Measurements from ENCODE around the gene KIF2B. TPM values are rescaled to one million over a fixed set of nuclear protein-coding genes. Genes with fewer than 3 reads are reported as not detected.

Gene KIF2B
- total RNA-seq, result not detected in 2 replicates

DNA sequence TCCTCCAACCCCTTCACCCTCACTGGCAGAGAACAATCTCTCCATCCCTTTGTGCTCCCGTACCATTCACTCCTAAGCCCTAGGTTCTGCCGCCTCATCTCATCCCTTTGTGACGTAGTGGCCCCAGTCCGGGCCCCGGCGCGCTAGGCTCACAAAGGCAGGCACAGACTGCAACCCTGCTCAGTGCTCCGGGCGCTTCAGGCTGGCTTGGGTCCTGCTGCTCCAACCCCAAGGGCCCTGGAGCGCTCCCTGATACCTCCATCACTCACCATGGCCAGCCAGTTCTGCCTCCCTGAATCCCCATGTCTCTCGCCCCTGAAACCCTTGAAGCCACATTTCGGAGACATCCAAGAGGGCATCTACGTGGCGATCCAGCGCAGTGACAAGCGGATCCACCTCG is at the start of gene KIF2B:
KIF2B (plus strand) TSS at position 164 of the 400 bp plus-strand sequence; CDS start at position 271, 107 bp downstream.
- Mint-ChIP-seq H3K4me1 (no peaks in the 10 kb centered on the region), H3K36me3 (ENCODE audit: low read depth) (no peaks in the 10 kb centered on the region), H3K27ac (no peak within 1 kb of the TSS), H3K27me3 (no peaks in the 10 kb centered on the region), H3K4me3 (no peak within 1 kb of the TSS), H3K9me3 (no peaks in the 10 kb centered on the region)
- DNase-seq, result no peak
- intact Hi-C loops (cut with micrococcal nuclease), result no loop called here

GRCh38 chr17:53780320-53780719 is 42.4 kb upstream of the KIF2B start:
- Mint-ChIP-seq H3K4me3 (no peak overlapping the region), H3K27me3 (no peaks in the 10 kb centered on the region), H3K36me3 (ENCODE audit: low read depth) (no peaks in the 10 kb centered on the region), H3K27ac (no peak overlapping the region), H3K9me3 (peaks cover 3% of the 10 kb centered on the region), H3K4me1 (no peaks in the 10 kb centered on the region)
- DNase-seq, result no peak
- intact Hi-C loops (cut with micrococcal nuclease), result no loop called here

- Mint-ChIP-seq H3K36me3 (ENCODE audit: low read depth) (no peaks in the 10 kb centered on the region), H3K27me3 (no peaks in the 10 kb centered on the region), H3K4me3 (no peak overlapping the region), H3K27ac (no peak overlapping the region), H3K9me3 (peaks cover 5% of the 10 kb centered on the region), H3K4me1 (no peaks in the 10 kb centered on the region)
- intact Hi-C loops (cut with micrococcal nuclease), result no loop called here
- DNase-seq, result no peak
Measured at GRCh38 chr17:53791551-53791950, 31.2 kb upstream of the KIF2B start.

DNA sequence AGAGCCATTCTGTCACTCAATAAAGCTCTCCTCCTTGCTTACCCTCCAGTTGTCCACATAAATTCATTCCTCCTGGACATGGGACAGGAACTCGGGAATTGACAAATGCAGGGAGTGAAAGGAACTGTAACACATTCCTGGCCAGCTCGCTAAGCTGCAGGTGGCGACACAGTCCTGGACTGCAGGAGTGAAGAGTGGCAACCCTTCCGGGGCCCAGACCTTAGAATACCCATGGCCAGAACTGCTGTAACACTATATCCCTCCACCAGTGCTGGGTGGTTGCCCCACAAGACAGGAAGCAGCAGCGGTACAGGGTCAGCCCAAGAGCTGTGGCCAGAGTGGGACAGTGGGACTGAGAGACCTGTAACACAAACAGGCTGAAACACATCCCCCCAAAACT is 30.3 kb upstream of the KIF2B start:
- Mint-ChIP-seq H3K4me3 (no peak overlapping the region), H3K27me3 (no peaks in the 10 kb centered on the region), H3K36me3 (ENCODE audit: low read depth) (no peaks in the 10 kb centered on the region), H3K4me1 (no peaks in the 10 kb centered on the region), H3K9me3 (peaks cover 5% of the 10 kb centered on the region), H3K27ac (no peak overlapping the region)
- intact Hi-C loops (cut with micrococcal nuclease), result no loop called here
- no peak for DNase-seq

GRCh38 chr17:53792997-53793396 is 29.7 kb upstream of the KIF2B start:
- H3K27ac Mint-ChIP-seq, result no peak overlapping the region
- no peaks in the 10 kb centered on the region for H3K27me3 Mint-ChIP-seq
- H3K4me3 Mint-ChIP-seq, result no peak overlapping the region
- peaks cover 5% of the 10 kb centered on the region for H3K9me3 Mint-ChIP-seq
- no peaks in the 10 kb centered on the region for H3K36me3 Mint-ChIP-seq (ENCODE audit: low read depth)
- intact Hi-C loops (cut with micrococcal nuclease), result no loop called here
- no peak for DNase-seq
- no peaks in the 10 kb centered on the region for H3K4me1 Mint-ChIP-seq

DNA sequence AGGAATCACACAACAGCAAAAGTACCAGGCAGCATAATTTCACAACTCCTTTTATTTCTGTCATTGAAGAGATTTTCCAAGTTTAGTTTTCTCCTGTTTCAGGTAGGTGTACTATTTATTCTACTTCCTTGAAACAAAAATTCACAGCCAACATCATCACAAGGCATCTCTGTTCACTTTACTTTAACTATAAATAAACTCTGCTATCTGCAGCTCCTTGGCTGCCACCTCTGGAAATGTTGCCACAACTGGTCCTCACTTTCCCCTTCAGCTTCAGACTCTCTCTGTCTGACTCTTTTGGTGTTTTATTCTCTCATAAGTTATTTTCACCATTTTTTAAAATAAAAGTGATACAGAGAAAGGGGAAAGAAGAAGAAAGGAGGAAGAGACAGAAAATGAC is 27.9 kb upstream of the KIF2B start:
- Mint-ChIP-seq H3K4me3 (no peak overlapping the region), H3K36me3 (ENCODE audit: low read depth) (no peaks in the 10 kb centered on the region), H3K27ac (no peak overlapping the region), H3K27me3 (no peaks in the 10 kb centered on the region), H3K9me3 (peaks cover 5% of the 10 kb centered on the region), H3K4me1 (no peaks in the 10 kb centered on the region)
- DNase-seq, result no peak
- intact Hi-C loops (cut with micrococcal nuclease), result no loop called here

DNA sequence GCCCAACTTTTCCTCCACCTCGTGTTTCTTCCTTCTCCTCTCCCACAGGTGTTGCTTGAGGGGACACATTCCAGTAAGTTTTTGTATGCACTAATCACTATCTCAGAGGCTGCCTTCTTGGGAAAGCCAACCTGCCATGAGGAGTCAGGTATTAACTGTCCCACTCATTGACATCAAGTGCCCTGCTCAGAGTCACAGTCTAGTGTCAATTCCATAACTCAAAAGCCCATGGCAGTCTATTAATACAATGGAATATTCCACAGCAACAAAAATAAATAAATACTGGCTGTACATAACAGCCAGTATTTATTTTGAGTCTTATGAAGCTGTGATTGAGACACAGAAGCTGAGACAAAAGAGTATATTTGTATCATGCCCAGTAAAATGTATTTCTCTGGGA is 26.1 kb upstream of the KIF2B start:
- Mint-ChIP-seq H3K9me3 (no peaks in the 10 kb centered on the region), H3K4me3 (no peak overlapping the region), H3K27ac (no peak overlapping the region), H3K4me1 (no peaks in the 10 kb centered on the region), H3K36me3 (ENCODE audit: low read depth) (no peaks in the 10 kb centered on the region), H3K27me3 (no peaks in the 10 kb centered on the region)
- intact Hi-C loops (cut with micrococcal nuclease), result no loop called here
- DNase-seq, result no peak

GRCh38 chr17:53797501-53797900 is 25.2 kb upstream of the KIF2B start:
- no peak for DNase-seq
- Mint-ChIP-seq H3K9me3 (no peaks in the 10 kb centered on the region), H3K36me3 (ENCODE audit: low read depth) (no peaks in the 10 kb centered on the region), H3K27me3 (no peaks in the 10 kb centered on the region), H3K4me3 (no peak overlapping the region), H3K27ac (no peak overlapping the region), H3K4me1 (no peaks in the 10 kb centered on the region)
- intact Hi-C loops (cut with micrococcal nuclease), result no loop called here

DNA sequence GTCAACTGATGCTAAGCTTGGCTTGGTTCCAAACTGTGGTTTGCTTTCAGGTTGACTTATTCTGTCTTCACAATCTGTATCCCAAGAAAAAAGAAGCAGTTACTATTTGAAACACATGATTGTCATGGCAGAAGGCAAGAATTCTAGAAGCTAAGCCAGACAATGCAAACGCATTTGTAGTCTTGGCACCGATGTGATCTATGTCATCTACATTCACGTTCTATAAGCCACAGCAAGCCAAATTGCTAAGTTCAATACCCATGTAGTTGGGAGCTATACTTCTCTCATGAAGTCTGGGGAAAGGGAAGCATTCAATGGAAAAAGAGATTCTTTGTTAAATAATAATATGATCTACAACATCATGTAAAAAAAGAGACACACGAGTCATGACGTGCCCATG is 18.3 kb upstream of the KIF2B start:
- Mint-ChIP-seq H3K27me3 (no peaks in the 10 kb centered on the region), H3K4me3 (no peak overlapping the region), H3K4me1 (no peaks in the 10 kb centered on the region), H3K27ac (no peak overlapping the region), H3K9me3 (no peaks in the 10 kb centered on the region), H3K36me3 (ENCODE audit: low read depth) (no peaks in the 10 kb centered on the region)
- DNase-seq, result no peak
- intact Hi-C loops (cut with micrococcal nuclease), result no loop called here

GRCh38 chr17:53806473-53806872 is 16.3 kb upstream of the KIF2B start:
- Mint-ChIP-seq H3K4me3 (no peak overlapping the region), H3K9me3 (no peaks in the 10 kb centered on the region), H3K27ac (no peak overlapping the region), H3K36me3 (ENCODE audit: low read depth) (no peaks in the 10 kb centered on the region), H3K4me1 (no peaks in the 10 kb centered on the region), H3K27me3 (no peaks in the 10 kb centered on the region)
- intact Hi-C loops (cut with micrococcal nuclease), result no loop called here
- no peak for DNase-seq

GRCh38 chr17:53807286-53807685 is 15.4 kb upstream of the KIF2B start:
- no peak for DNase-seq
- intact Hi-C loops (cut with micrococcal nuclease), result no loop called here
- no peak overlapping the region for H3K4me3 Mint-ChIP-seq
- no peaks in the 10 kb centered on the region for H3K9me3 Mint-ChIP-seq
- H3K4me1 Mint-ChIP-seq, result no peaks in the 10 kb centered on the region
- no peaks in the 10 kb centered on the region for H3K27me3 Mint-ChIP-seq
- H3K27ac Mint-ChIP-seq, result no peak overlapping the region
- H3K36me3 Mint-ChIP-seq (ENCODE audit: low read depth), result no peaks in the 10 kb centered on the region

DNA sequence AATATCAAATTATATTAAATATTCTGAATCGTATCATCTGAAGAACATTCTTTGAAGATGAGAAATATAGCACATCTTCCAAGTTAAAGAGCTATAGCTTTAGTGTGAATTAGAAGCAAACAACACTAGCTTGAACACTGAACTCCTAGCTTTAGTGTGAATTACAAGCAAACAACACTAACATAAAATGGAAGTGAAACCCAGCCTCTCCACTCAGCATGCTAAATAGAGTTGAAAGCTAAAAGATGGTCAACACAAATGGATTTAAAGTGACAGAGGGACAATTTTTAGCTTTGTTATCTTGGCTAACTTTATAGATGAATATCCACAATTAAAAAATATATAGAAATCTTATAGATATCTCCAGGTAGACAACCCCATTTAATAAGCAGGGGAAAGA is 4.5 kb upstream of the KIF2B start:
- H3K36me3 Mint-ChIP-seq (ENCODE audit: low read depth), result no peaks in the 10 kb centered on the region
- H3K27ac Mint-ChIP-seq, result no peak overlapping the region
- intact Hi-C loops (cut with micrococcal nuclease), result no loop called here
- H3K9me3 Mint-ChIP-seq, result no peaks in the 10 kb centered on the region
- no peak for DNase-seq
- H3K4me3 Mint-ChIP-seq, result no peak overlapping the region
- H3K4me1 Mint-ChIP-seq, result no peaks in the 10 kb centered on the region
- no peaks in the 10 kb centered on the region for H3K27me3 Mint-ChIP-seq

DNA sequence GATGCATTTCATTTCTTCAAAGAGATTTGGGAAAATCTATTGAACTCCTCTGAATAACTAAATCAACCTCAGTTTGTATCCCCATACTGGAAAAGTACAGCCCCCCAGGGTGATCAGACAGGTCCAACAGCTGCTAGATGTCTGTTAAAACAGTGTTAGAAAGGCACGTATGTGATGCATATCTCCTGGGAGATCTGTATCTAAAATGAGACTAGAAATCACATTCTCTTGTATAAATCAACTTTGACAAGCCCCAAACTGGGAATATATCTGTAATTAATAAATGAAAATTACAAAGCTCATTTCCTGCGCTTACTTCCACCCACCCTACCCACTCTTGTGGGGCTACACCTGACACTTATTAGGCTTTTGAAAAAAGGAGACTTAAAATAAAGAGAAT is 3.8 kb upstream of the KIF2B start:
- H3K27ac Mint-ChIP-seq, result no peak overlapping the region
- no peaks in the 10 kb centered on the region for H3K27me3 Mint-ChIP-seq
- H3K4me3 Mint-ChIP-seq, result no peak overlapping the region
- intact Hi-C loops (cut with micrococcal nuclease), result no loop called here
- H3K4me1 Mint-ChIP-seq, result no peaks in the 10 kb centered on the region
- H3K9me3 Mint-ChIP-seq, result no peaks in the 10 kb centered on the region
- no peak for DNase-seq
- no peaks in the 10 kb centered on the region for H3K36me3 Mint-ChIP-seq (ENCODE audit: low read depth)

GRCh38 chr17:53819956-53820355 is 2.8 kb upstream of the KIF2B start:
- H3K36me3 Mint-ChIP-seq (ENCODE audit: low read depth), result no peaks in the 10 kb centered on the region
- no peak for DNase-seq
- H3K27ac Mint-ChIP-seq, result no peak overlapping the region
- no peaks in the 10 kb centered on the region for H3K9me3 Mint-ChIP-seq
- H3K4me1 Mint-ChIP-seq, result no peaks in the 10 kb centered on the region
- no peaks in the 10 kb centered on the region for H3K27me3 Mint-ChIP-seq
- no peak overlapping the region for H3K4me3 Mint-ChIP-seq
- intact Hi-C loops (cut with micrococcal nuclease), result no loop called here

GRCh38 chr17:53823341-53824050 is 769 bp downstream of the KIF2B start:
- Mint-ChIP-seq H3K27me3 (no peaks in the 10 kb centered on the region), H3K4me1 (no peaks in the 10 kb centered on the region), H3K36me3 (ENCODE audit: low read depth) (no peaks in the 10 kb centered on the region), H3K9me3 (no peaks in the 10 kb centered on the region), H3K4me3 (no peak overlapping the region), H3K27ac (no peak overlapping the region)
- intact Hi-C loops (cut with micrococcal nuclease), result no loop called here
- DNase-seq, result no peak

All from activated CD4-positive, alpha-beta T cell treated with anti-CD3 and anti-CD28 coated beads, Interleukin-2, amount 10 ng/mL, durations not matched to agents 24 days and 14 days (primary cell).